ENCODE data around the gene EDNRB. TPM values are rescaled to one million over a fixed set of nuclear protein-coding genes. Genes with fewer than 3 reads are reported as not detected.
"Not testable (repeated sequence)": the region's sequence is repeated elsewhere in the genome, so short reads cannot be mapped to it uniquely, and the experiment has no call there.

The EDNRB gene
- total RNA-seq, 1 experiment from 2014 or later, result not detected

DNA sequence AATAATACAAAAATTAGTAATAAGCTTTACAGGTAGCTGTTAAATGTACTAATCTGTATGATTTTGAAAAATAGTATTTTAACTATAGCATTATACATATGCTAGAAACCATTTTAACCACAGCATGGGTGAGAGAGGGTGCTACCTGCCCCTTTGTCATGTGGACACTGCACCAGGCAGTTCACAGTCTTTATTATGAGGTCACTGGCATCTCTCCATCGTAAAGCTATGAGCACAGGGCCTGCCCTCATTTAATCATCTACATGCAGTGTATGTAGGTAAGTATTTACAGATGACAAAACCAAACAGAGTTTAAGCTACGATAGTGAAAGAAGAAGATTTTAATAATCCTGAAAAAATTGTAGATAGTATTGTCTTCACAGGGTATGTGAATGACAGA is 21.7 kb downstream of the EDNRB start:
- no peak for DNase-seq (ENCODE audit: low spot score)

- DNase-seq (ENCODE audit: low spot score), result no peak
Measured at GRCh38 chr13:77896536-77896935, 22.1 kb downstream of the EDNRB start.

DNA sequence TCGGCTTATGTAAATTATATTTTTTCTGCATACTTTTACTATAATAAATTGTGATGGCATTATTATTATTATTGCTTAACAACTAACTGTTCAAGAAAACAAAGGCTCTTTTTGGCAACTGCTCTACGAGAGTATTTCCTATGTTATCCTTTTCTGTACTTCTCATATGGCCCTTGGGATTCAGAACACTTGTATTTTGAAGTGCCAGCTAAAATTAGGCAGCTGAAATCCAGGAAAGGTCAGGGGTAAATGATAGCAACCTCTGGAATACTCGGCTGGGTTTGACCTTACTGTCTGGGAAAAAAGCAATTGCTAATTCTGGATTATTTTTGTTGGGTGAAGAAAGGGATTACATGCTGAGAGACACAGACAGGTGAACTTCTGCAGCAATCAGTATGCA is 23.9 kb downstream of the EDNRB start:
- no peak for DNase-seq (ENCODE audit: low spot score)

DNA sequence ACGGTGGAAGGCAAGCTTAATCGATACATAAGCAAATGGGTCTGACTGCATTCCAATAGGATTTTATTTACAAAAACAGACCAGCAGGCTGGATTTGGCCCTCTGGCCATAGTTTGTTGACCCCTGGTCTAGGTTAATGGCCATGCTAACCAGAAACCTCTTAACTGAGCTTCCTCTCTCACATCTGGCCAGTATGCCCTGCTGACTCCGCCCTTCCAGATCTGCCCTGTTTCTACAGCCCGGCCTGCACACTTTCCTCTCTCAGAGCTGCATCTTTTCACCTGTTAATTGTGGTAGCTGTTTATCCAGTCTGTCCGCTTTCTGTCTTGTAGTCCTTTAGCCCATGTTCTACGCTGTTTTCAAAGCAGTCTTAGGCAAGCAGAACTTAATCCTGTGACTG is 25.6 kb downstream of the EDNRB start:
- no peak for DNase-seq (ENCODE audit: low spot score)

- DNase-seq (ENCODE audit: low spot score), result no peak
Measured at GRCh38 chr13:77892491-77892890, 26.1 kb downstream of the EDNRB start.

DNA sequence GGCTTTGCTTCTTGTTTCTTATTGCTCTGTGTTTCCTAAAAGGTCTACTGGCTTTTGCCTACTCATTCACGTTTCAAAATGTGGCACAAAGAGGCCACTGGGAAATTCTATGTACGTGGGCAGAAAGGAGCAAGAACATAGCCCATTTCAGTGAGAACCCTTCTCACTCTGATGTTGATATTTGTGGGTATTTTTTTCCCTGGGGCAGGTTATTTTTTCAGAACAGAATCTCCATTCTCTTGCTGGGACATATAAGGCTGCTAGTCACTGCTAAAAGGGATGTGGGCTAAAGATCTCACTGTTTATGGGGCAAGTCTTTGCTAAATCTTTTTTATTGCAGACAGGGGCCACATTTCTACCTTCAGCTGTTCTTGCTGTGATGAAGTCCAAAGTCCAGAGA is 27.1 kb downstream of the EDNRB start:
- DNase-seq (ENCODE audit: low spot score), result no peak

- DNase-seq (ENCODE audit: low spot score), result no peak
Measured at GRCh38 chr13:77891041-77891440, 27.6 kb downstream of the EDNRB start.

DNA sequence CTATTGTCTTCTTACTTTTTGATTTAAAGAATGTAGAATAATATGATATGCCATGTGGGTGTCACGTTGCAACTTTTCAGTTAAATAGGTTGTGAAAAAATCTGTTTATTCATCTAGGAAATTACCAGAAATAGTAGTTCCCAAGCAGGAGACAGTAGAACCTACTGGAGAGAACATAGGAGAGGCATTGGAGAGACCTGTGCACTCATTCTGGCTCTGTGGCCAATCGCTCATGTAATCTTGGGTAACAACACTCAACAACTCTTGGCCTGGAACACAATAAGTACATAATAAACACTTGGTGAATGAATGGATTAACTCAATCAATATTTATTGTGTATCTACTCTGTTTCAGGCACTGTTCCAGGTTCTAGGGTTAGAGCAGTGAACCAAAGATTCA is 35.3 kb downstream of the EDNRB start:
- no peak for DNase-seq (ENCODE audit: low spot score)

- DNase-seq (ENCODE audit: low spot score), result no peak
Measured at GRCh38 chr13:77878190-77878589, 40.4 kb downstream of the EDNRB start.

GRCh38 chr13:77876176-77876575 is 42.5 kb downstream of the EDNRB start:
- no peak for DNase-seq (ENCODE audit: low spot score)

GRCh38 chr13:77874406-77874805 is 44.2 kb downstream of the EDNRB start:
- no peak for DNase-seq (ENCODE audit: low spot score)

GRCh38 chr13:77872995-77873394 is 45.6 kb downstream of the EDNRB start:
- DNase-seq (ENCODE audit: low spot score), result no peak

- no peak for DNase-seq (ENCODE audit: low spot score)
Measured at GRCh38 chr13:77871596-77871995, 47.0 kb downstream of the EDNRB start.

DNA sequence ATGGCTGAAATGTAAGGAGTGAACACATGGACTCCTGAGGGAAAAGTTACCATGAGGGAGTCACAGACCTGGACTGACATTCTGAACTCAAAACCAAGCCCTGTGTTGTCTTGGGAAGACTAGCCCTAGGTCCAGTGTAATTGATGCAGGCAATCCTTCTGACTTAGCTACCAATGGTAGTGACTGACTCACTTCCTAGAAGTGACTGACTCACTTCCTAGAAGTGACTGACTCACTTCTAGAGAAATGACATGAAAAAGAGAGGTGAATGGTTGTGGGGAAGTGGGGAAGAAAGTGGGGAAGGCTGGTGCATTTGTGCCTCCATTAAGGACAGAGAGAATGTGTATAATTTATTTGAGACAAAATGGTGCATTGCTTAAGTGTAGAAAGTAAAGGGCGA is 49.9 kb downstream of the EDNRB start:
- no peak for DNase-seq (ENCODE audit: low spot score)

DNA sequence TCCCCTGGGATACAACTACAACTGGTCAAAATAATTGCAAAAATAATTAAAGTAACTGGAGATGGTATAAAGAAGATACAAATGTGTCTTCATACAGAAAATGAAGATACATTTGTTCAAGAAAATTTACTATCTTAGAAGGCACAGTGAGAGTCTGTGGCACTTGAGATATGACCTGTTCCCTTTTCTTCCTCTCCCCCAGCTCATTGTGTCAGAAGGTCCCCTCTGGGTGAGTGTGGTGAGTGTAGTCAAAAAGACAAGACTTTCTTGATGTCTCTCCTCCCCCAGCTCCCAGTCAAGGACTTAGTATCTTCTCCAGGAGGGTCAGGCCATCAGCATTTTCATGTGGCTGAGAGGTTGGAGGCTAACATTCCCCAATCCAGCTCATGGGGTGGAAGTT is 51.7 kb downstream of the EDNRB start:
- DNase-seq (ENCODE audit: low spot score), result no peak

DNA sequence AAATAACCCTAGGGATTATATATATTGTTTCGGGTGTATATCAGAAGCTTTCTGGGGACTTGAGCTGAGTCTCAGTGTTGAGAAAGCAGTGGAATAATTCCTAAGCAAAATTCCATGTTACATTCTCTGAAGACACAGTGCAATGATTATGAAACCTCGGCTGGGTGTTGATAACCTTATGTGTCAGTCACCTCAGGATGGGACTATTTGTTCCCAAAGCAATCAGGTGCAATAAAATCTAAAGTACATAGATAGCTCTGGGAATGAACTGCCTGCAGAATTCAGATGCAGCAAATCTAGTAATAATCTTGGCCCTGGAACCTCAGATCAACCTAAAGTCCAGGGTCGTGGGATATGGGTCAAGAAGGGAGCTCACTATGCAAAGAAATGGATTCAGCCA is 53.0 kb downstream of the EDNRB start:
- no peak for DNase-seq (ENCODE audit: low spot score)

DNA sequence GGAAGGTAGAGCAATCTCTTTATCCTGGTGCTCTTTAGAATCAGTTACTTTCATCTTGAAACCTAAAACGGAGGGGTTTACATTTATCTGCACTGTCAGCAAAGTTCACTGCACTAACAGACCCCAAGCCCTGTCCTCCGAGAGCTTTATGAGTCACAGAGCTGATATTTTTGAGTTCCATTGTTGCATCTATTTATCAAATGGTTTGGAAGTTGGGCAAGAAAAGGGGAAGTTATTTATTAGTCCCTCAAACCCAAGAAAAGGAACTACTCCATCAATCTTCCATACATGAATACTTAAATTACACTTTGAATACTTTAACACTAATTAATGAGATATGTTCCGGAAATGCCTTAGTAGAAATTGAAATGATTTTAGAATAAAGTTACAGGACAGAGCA is 55.5 kb downstream of the EDNRB start:
- no peak for DNase-seq (ENCODE audit: low spot score)

DNA sequence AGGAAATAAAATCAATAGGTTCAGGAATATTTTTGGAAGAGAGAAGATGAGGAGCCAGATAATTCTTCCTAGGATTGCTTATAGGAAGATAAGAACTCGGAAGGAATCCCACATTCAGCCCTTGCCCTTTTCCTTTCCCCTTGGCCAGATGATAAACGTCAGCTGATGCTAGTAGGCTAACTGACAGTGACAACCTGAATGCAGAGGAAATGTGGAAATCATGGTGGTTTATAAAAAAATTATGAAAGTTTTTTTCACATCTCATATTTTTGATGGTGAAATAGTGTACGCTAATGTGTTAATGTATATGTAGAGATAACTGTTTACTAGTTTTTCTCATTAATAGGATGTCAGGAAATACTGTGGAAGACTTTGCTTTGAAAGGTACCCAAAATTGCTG is 56.9 kb downstream of the EDNRB start:
- no peak for DNase-seq (ENCODE audit: low spot score)

GRCh38 chr13:77860507-77860981 is 58.1 kb downstream of the EDNRB start:
- DNase-seq (ENCODE audit: low spot score), result no peak

DNA sequence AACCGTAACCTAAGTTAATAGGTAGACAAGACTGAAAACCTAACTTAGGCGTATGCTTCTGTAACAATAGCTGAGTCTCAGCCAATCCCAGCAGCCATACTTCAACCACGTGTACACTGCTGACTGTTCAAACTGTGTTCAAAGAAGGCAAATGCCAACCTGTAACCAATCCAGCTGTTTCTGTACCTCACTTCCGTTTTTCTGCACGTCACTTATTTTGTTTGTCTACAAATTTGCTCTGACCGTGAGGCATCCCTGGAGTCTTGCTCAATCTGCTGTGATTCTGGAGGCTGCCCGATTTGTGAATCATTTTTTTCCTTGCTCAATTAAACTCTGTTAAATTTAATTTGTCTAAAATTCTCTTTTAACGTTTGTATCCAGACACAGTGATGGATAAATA is 59.2 kb downstream of the EDNRB start:
- DNase-seq (ENCODE audit: low spot score), result no peak

- no peak for DNase-seq (ENCODE audit: low spot score)
Measured at GRCh38 chr13:77857531-77858209, 61.0 kb downstream of the EDNRB start.

DNA sequence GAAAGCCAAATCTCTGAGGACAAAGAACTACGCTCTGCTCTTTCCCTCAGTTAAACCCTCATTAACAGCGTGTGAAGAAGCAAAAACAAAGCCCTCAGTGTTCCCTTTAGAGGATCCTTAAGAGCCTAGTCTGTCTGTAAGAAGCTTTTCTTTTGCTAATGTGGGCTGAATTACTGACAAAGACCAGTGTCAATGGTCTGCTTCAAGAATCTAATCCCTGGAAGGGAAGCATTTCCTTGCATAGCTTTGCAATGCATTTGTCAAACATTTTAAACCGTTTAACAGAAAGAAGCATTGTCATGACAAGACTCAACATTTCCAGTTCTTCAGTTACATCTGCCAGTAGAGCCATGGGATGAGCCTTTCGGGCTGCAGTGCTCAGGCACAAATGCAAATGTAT is 64.9 kb downstream of the EDNRB start:
- no peak for DNase-seq (ENCODE audit: low spot score)

DNA sequence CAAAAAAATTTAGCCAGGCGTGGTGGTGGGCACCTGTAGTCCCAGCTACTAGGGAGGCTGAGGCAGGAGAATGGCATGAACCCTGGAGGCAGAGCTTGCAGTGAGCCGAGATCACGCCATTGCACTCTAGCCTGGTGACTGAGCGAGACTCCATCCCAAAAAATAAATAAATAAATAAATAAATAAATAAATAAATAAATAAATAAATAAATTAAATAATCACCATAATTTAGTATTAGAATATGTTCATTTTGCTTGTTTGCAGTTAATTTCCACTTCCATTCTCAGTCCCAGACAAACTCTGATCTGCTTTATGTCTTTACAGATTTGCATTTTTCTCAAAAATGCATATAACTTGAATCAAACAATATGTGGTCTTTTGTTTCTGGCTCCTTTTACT is 70.6 kb downstream of the EDNRB start:
- not testable (repeated sequence) for DNase-seq (ENCODE audit: low spot score)

DNA sequence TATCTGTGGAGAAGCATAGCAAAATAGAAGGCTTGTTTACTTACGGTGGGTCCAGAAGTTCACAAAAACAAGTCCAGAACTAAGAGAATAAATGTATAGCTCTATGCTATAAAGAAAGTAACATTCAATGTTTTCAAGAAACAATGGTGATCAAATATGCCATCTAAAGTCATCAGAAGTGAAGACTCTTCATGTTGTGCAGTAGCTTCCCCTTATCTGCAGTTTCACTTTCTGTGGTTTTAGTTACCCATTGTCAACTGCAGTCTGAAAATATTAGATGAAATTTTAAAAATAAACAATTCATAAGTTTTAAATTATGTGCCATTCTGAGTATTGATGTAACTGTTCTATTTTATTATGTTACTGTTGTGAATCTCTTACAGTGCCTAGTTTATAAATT is 72.5 kb downstream of the EDNRB start:
- DNase-seq (ENCODE audit: low spot score), result no peak

Data from HT-29 (cell line).